Measurements from ENCODE around the gene MPP3. TPM values are rescaled to one million over a fixed set of nuclear protein-coding genes. Genes with fewer than 3 reads are reported as not detected.
"Not testable (repeated sequence)": the region's sequence is repeated elsewhere in the genome, so short reads cannot be mapped to it uniquely, and the experiment has no call there.

MPP3 gene
- total RNA-seq, 2 experiments from 2014 or later, result 0.37 to 0.41 TPM

DNA sequence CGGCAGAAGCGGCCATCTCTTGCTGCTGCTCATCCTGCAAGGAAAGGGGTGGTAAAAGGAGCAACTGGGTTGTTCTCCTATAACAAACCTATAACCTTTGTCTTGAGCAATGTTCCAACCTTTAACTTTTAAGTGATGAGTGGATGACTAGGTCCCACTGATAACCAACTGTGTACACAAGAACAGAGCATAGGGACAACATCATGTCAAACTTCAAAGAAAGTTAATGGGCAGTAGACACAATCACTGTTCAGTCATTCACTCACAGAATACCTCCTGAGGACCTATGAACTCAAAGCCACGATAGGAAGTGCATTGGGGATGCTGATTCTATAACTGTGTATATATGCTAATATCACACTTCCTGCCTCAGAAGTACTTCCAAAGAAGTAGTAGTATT, 31.1 kb downstream of the MPP3 start:
- intact Hi-C loops (cut with DNase I, micrococcal nuclease), result no loop called here
- CTCF ChIA-PET, result interaction anchor here (1.8 kb wide), 1 partner anchor 35 kb away, joined by 8 read pairs; no protein-coding TSS in a partner anchor
- H3K4me1 Mint-ChIP-seq, result no peaks in the 10 kb centered on the region
- no peak for DNase-seq
- H3K4me3 Mint-ChIP-seq, result no peak overlapping the region
- no peak for ATAC-seq
- POLR2A ChIA-PET, result no interaction called here
- H3K27me3 Mint-ChIP-seq, result peaks cover 13% of the 10 kb centered on the region
- no peaks in the 10 kb centered on the region for H3K9me3 Mint-ChIP-seq (ENCODE audit: low read depth)
- no peak overlapping the region for H3K27ac Mint-ChIP-seq
- H3K36me3 Mint-ChIP-seq (ENCODE audit: low read depth), result no peaks in the 10 kb centered on the region

DNA sequence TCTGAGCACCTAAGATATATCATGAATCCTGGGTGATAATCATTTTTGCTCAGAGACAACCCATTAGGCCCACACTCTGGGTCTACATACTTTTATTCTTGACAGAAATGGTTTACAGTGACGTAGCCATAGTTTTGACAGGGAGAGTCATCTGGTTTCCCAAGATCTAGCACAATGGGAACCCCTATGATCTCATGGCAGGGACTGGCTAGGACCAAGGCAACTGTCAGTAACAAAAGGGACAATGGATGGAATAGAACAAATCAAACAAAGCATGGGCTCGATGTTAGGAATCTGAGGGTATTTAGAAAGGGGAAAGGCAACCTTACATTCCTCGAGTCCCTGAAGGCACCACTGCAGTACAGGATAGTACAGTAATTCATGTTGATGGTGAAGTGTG, 32.2 kb downstream of the MPP3 start:
- Mint-ChIP-seq H3K9me3 (ENCODE audit: low read depth) (no peaks in the 10 kb centered on the region), H3K36me3 (ENCODE audit: low read depth) (no peaks in the 10 kb centered on the region), H3K4me1 (no peaks in the 10 kb centered on the region), H3K27ac (no peak overlapping the region), H3K27me3 (peaks cover 16% of the 10 kb centered on the region), H3K4me3 (no peak overlapping the region)
- CTCF ChIA-PET, result interaction anchor here (1.8 kb wide), 1 partner anchor 34 kb away, joined by 8 read pairs; no protein-coding TSS in a partner anchor
- DNase-seq, result no peak
- intact Hi-C loops (cut with DNase I, micrococcal nuclease), result no loop called here
- ATAC-seq, result no peak
- POLR2A ChIA-PET, result no interaction called here

DNA sequence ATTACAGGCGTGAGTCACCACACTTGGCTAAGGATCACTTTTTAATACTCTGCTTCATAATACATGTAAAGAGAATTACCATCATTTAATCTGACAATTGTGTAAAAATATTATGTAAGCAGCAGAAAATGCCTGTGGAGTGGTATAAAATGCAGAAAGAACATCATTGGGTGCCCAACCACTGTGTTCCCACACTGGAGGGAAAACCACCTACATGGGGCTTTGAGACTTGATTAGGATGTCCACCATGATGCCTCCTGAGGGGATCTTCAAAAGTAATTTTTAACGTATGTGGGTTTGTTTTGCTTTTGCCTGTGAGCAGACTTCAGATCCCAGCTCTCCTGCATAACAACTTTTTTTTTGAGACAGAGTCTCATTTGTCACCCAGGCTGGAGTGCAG, 33.9 kb downstream of the MPP3 start:
- POLR2A ChIA-PET, result no interaction called here
- no peak for DNase-seq
- H3K27ac Mint-ChIP-seq, result no peak overlapping the region

DNA sequence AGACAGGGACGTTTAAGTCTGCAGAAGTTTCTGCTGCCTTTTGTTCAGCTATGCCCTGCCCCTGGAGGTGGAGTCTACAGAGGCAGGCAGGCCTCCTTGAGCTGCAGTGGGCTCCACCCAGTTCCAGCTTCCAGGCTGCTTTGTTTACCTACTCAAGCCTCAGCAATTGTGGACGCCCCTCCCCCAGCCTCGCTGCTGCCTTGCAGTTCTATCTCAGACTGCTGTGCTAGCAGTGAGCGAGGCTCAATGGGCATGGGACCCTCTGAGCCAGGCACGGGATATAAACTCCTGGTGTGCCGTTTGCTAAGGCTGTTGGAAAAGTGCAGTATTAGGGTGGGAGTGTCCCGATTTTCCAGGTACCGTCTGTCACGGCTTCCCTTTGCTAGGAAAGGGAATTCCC, 34.9 kb downstream of the MPP3 start:
- DNase-seq; POLR2A ChIA-PET; H3K4me3 Mint-ChIP-seq; H3K9me3 Mint-ChIP-seq (ENCODE audit: low read depth); H3K36me3 Mint-ChIP-seq (ENCODE audit: low read depth); intact Hi-C loops (cut with DNase I, micrococcal nuclease); H3K4me1 Mint-ChIP-seq; ATAC-seq; H3K27ac Mint-ChIP-seq: not testable (repeated sequence)
- CTCF ChIA-PET, result interaction anchor here (0.6 kb wide), 1 partner anchor 1000 kb away, joined by 3 read pairs; no protein-coding TSS in a partner anchor
- H3K27me3 Mint-ChIP-seq, result peaks cover 20% of the 10 kb centered on the region

More for the DNA sequence above, 33.9 kb downstream of the MPP3 start:
- Mint-ChIP-seq H3K9me3 (ENCODE audit: low read depth) (no peaks in the 10 kb centered on the region), H3K36me3 (ENCODE audit: low read depth) (no peaks in the 10 kb centered on the region), H3K4me1 (no peaks in the 10 kb centered on the region), H3K27me3 (peaks cover 18% of the 10 kb centered on the region), H3K4me3 (no peak overlapping the region)
- intact Hi-C loops (cut with DNase I, micrococcal nuclease), result no loop called here
- CTCF ChIA-PET, result no interaction called here
- no peak for ATAC-seq

DNA sequence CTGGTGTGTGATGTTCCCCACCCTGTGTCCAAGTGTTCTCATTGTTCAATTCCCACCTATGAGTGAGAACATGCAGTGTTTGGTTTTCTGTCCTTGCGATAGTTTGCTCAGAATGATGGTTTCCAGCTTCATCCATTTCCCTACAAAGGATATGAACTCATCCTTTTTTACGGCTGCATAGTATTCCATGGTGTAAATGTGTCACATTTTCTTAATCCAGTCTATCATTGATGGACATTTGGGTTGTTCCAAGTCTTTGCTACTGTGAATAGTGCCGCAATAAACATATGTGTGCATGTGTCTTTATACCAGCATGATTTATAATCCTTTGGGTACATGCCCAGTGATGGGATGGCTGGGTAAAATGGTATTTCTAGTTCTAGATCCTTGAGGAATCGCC, 40.3 kb downstream of the MPP3 start:
- H3K9me3 Mint-ChIP-seq (ENCODE audit: low read depth); DNase-seq; H3K4me1 Mint-ChIP-seq; CTCF ChIA-PET; H3K36me3 Mint-ChIP-seq (ENCODE audit: low read depth); ATAC-seq; intact Hi-C loops (cut with DNase I, micrococcal nuclease); H3K27ac Mint-ChIP-seq; POLR2A ChIA-PET; H3K4me3 Mint-ChIP-seq: not testable (repeated sequence)
- peaks cover 23% of the 10 kb centered on the region for H3K27me3 Mint-ChIP-seq

DNA sequence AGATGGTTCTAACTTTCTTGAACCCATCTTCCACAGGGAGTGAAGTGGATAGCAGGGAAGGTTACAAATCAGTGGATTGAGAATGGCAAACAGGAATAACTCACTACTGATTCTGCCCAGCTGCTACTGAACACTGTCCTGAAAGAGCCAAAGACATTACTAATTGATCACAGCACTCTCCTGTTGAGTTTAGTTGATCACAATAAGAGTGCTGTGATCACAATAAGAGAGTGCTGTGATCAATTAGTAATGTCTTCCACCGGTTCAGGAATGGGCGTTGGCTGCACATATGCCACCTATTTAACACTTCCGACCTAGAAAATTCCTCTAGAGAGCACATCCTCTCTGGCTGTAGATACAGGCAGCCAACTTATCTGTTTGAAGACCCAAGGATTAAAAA, 41.4 kb downstream of the MPP3 start:
- peak; percentile 51 for ATAC-seq
- Mint-ChIP-seq H3K4me1 (no peaks in the 10 kb centered on the region), H3K27me3 (peaks cover 18% of the 10 kb centered on the region), H3K9me3 (ENCODE audit: low read depth) (no peaks in the 10 kb centered on the region), H3K4me3 (no peak overlapping the region), H3K27ac (no peak overlapping the region), H3K36me3 (ENCODE audit: low read depth) (no peaks in the 10 kb centered on the region)
- intact Hi-C loops (cut with DNase I, micrococcal nuclease), result no loop called here
- CTCF ChIA-PET, result interaction anchor here (2.7 kb wide), 1 partner anchor 54 kb away, joined by 8 read pairs; no protein-coding TSS in a partner anchor
- DNase-seq, result no peak
- POLR2A ChIA-PET, result no interaction called here

DNA sequence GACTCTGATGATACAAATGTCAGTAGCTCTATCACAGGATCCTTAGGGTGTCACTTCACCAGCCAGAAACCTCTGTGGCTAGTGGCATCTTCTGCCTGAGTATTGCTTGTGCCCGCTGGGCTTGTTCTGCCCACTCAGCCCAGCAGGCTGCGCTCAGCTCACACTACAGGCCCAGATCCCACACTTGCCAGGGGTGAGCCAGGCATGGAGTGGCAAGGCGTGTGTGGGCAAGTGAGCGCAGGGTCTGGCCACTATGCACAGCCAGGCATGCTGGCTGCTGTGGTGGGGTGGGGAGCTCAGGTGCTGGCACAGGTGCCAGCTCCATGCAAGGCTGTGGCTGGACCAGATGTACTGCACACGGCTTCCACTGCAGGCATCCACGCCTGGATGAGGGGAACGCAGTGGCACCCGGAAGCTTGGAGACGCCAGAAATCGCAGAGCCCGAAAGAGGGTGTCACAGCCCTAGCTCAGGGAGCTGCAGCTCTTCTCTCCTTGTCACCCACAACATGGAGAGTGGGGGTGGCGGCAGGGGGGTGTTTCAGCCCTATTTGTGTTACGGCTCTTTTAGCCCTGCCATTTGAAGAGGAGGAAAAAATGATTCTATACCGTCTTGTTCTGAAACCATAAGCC, 42.5 kb downstream of the MPP3 start:
- Mint-ChIP-seq H3K27ac (no peak overlapping the region), H3K9me3 (ENCODE audit: low read depth) (no peaks in the 10 kb centered on the region), H3K36me3 (ENCODE audit: low read depth) (no peaks in the 10 kb centered on the region), H3K4me3 (no peak overlapping the region), H3K27me3 (peaks cover 15% of the 10 kb centered on the region), H3K4me1 (no peaks in the 10 kb centered on the region)
- DNase-seq, result no peak
- intact Hi-C loops (cut with DNase I, micrococcal nuclease), result no loop called here
- ChIA-PET CTCF (interaction anchor here (2.7 kb wide), 1 partner anchor 55 kb away, joined by 8 read pairs; no protein-coding TSS in a partner anchor), POLR2A (no interaction called here)
- no peak for ATAC-seq

DNA sequence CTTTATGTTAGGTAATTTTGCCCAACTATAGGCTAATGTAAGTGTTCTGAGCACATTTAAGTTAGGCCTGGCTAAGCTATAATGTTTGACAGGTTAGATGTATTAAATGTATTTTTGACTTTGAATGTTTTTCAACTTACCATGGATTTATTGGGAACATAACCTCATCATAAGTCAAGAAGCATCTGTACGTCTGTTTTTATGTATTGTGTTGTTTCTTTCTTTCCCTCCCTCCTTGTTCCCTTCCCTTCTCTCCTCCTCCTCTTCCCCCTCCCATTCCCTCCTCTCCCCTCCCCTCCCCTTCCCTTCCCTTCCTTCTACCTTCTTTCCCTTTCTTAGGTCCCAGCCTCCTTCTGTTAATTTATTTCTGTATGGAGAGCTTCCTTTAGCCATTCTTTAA, 43.5 kb downstream of the MPP3 start:
- Mint-ChIP-seq H3K4me3 (no peak overlapping the region), H3K27me3 (peaks cover 15% of the 10 kb centered on the region), H3K9me3 (ENCODE audit: low read depth) (no peaks in the 10 kb centered on the region), H3K36me3 (ENCODE audit: low read depth) (no peaks in the 10 kb centered on the region), H3K27ac (no peak overlapping the region), H3K4me1 (peaks cover 2% of the 10 kb centered on the region)
- DNase-seq (no peak), ATAC-seq (no peak)
- ChIA-PET POLR2A (no interaction called here), CTCF (interaction anchor here (0.6 to 2.7 kb wide), 2 partner anchors 56 to 1404 kb away, joined by 3 to 8 read pairs; no protein-coding TSS in a partner anchor)
- intact Hi-C loops (cut with DNase I, micrococcal nuclease), result no loop called here

DNA sequence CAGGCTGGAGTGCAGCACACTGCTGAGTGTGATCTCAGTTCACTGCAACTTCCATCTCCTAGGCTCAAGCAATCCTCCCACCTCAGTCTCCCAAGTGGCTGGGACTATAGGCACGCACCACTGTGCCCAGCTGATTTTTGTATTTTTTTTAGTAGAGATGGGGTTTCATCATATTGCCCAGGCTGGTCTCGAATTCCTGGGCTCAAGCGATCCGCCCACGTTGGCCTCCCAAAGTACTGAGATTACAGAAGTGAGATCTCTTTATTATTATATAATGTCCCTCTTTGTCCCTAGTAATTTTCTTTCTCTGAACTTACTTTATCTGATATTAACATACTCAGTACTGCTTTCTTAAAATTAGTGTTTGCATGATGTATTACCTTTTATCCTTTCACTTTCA, 44.4 kb downstream of the MPP3 start:
- H3K4me3 Mint-ChIP-seq, result no peak overlapping the region
- CTCF ChIA-PET, result interaction anchor here (0.9 to 1.4 kb wide), 2 partner anchors 19 to 22 kb away, joined by 3 to 4 read pairs; no protein-coding TSS in a partner anchor
- intact Hi-C loops (cut with DNase I, micrococcal nuclease), result no loop called here
- POLR2A ChIA-PET, result no interaction called here
- no peak overlapping the region for H3K27ac Mint-ChIP-seq
- no peaks in the 10 kb centered on the region for H3K36me3 Mint-ChIP-seq (ENCODE audit: low read depth)
- H3K9me3 Mint-ChIP-seq (ENCODE audit: low read depth), result no peaks in the 10 kb centered on the region
- peaks cover 20% of the 10 kb centered on the region for H3K27me3 Mint-ChIP-seq
- H3K4me1 Mint-ChIP-seq, result peaks cover 4% of the 10 kb centered on the region
- DNase-seq, result no peak
- ATAC-seq, result no peak

DNA sequence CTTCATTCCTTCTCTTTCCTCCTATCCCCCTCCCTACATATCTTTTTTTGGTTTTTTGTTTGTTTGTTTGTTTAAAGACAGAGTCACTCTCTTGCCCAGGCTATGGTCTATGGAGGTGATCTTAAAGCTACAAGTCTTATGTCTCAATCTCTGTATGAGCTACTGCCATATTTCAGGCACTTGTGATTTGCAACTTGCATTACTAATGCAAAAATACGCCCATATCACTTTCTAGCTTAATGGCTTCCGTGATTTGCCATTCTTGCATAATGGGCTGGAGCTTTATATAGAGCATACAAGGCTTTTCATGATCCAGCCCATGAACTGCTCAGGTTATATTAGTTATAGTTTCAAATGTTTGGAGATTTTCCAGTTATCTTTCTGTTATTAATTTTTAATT, 45.2 kb downstream of the MPP3 start:
- Mint-ChIP-seq H3K4me3 (no peak overlapping the region), H3K27me3 (peaks cover 19% of the 10 kb centered on the region), H3K27ac (no peak overlapping the region), H3K9me3 (ENCODE audit: low read depth) (no peaks in the 10 kb centered on the region), H3K36me3 (ENCODE audit: low read depth) (no peaks in the 10 kb centered on the region), H3K4me1 (peaks cover 4% of the 10 kb centered on the region)
- DNase-seq (no peak), ATAC-seq (no peak)
- intact Hi-C loops (cut with DNase I, micrococcal nuclease), result loop anchor here in 1 of 2 experiments (2.0 kb wide), 1 partner anchor 59 kb away; the partner anchor contains the start of gene CD300LG
- POLR2A ChIA-PET, result no interaction called here
- CTCF ChIA-PET, result interaction anchor here (0.7 to 1.4 kb wide), 4 partner anchors 18 to 31 kb away, joined by 3 to 5 read pairs (median 4); no protein-coding TSS in a partner anchor

DNA sequence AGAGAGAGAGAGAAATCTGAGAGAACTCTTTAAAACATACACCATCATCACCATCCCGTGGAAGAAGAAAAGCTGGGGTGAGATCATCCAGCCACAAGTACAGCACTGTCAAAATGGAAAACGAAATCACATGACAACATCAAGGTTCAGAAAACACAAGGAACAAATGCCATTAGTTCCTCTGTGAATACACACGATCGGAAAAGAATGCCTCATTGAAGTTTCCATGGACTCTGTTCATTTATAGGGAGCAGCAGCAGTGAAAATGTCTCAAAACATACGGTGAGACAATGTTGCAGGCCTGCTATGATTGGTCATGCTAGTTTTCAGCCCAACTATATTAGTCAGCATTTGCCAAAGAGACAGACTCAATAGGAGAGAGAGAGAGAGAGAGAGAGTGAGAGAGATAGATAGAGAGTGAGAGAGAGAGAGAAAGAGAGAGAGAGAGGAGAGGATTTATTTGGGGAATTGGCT, 48.3 kb downstream of the MPP3 start:
- Mint-ChIP-seq H3K4me3 (no peak overlapping the region), H3K36me3 (ENCODE audit: low read depth) (no peaks in the 10 kb centered on the region), H3K4me1 (peaks cover 4% of the 10 kb centered on the region), H3K27me3 (peaks cover 31% of the 10 kb centered on the region), H3K9me3 (ENCODE audit: low read depth) (no peaks in the 10 kb centered on the region), H3K27ac (no peak overlapping the region)
- ATAC-seq (peak; percentile 68), DNase-seq (no peak)
- ChIA-PET POLR2A (no interaction called here), CTCF (no interaction called here)
- intact Hi-C loops (cut with DNase I, micrococcal nuclease), result loop anchor here in 1 of 2 experiments (5.0 kb wide), 1 partner anchor 48 kb away; the partner anchor contains the start of gene MPP3

DNA sequence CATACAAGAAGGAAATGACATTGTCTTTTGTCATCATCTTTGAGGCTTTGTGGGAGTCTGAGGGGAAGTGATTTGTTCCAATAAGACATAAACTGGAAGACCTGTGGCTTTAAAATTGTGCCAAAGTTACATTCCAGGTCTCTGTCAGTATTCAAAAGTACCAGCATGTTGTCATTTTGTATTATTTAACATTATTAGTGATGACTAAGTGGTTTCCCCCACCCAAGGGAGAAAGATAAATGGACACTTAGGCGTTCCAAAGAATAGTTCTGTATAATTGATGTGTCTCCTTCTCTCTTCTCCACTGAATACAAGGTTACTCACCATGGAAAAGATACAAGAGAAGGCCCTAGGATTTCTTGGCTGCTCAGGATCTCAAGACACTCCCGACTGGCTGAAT, 48.9 kb downstream of the MPP3 start:
- DNase-seq (no peak), ATAC-seq (no peak)
- no peak overlapping the region for H3K4me3 Mint-ChIP-seq
- H3K4me1 Mint-ChIP-seq, result peaks cover 6% of the 10 kb centered on the region
- intact Hi-C loops (cut with DNase I, micrococcal nuclease), result loop anchor here in 1 of 2 experiments (5.0 kb wide), 1 partner anchor 48 kb away; the partner anchor contains the start of gene MPP3
- no peaks in the 10 kb centered on the region for H3K36me3 Mint-ChIP-seq (ENCODE audit: low read depth)
- POLR2A ChIA-PET, result no interaction called here
- H3K27me3 Mint-ChIP-seq, result peaks cover 31% of the 10 kb centered on the region
- H3K9me3 Mint-ChIP-seq (ENCODE audit: low read depth), result no peaks in the 10 kb centered on the region
- CTCF ChIA-PET, result no interaction called here
- no peak overlapping the region for H3K27ac Mint-ChIP-seq
